HEK293 (cell line): ENCODE results near the gene PERM1.

ENCODE experiments used
- CTCF ChIP-seq: fragments of 450-650 bp; formaldehyde crosslinking; IDR thresholded peaks from 2 replicates; pipeline ENCODE4 v1.5.1; 2016; ENCODE audit warnings: missing biosample characterization, missing genetic modification characterization
- PBX3 ChIP-seq: sonication (generic); formaldehyde crosslinking; IDR thresholded peaks from 2 replicates; pipeline ENCODE4 v1.8.1; 2022; ENCODE audit warnings: mild to moderate bottlenecking, moderate library complexity, missing genetic modification reagents
- ZNF10 ChIP-seq: fragments of 450-650 bp; formaldehyde crosslinking; IDR thresholded peaks from 2 replicates; pipeline ENCODE4 v1.5.1; 2017; ENCODE audit warnings: missing biosample characterization, missing genetic modification characterization
- ZNF132 ChIP-seq: fragments of 450-650 bp; formaldehyde crosslinking; IDR thresholded peaks from 2 replicates; pipeline ENCODE4 v1.5.1; 2017; ENCODE audit warnings: missing biosample characterization, missing genetic modification characterization, borderline replicate concordance
- ZNF530 ChIP-seq: fragments of 450-650 bp; formaldehyde crosslinking; IDR thresholded peaks from 2 replicates; pipeline ENCODE4 v1.5.1; 2016; ENCODE audit warnings: low read depth, missing biosample characterization, missing genetic modification characterization
- ZNF670 ChIP-seq: fragments of 450-650 bp; formaldehyde crosslinking; IDR thresholded peaks from 2 replicates; pipeline ENCODE4 v1.5.1; 2016; ENCODE audit warnings: missing biosample characterization, missing genetic modification characterization, low read depth

GRCh38 chr1:928825-929661 lies 52.9 kb downstream of the PERM1 start:
- TF ChIP-seq CTCF (tag by site-specific recombination) (no peak), ZNF132 (tag by site-specific recombination) (no peak), ZNF10 (tag by site-specific recombination) (no peak), ZNF670 (tag by site-specific recombination) (no peak), PBX3 (no peak), ZNF530 (tag by site-specific recombination) (no peak)
